ENCODE data around the gene EEF2K.

Gene EEF2K

DNA sequence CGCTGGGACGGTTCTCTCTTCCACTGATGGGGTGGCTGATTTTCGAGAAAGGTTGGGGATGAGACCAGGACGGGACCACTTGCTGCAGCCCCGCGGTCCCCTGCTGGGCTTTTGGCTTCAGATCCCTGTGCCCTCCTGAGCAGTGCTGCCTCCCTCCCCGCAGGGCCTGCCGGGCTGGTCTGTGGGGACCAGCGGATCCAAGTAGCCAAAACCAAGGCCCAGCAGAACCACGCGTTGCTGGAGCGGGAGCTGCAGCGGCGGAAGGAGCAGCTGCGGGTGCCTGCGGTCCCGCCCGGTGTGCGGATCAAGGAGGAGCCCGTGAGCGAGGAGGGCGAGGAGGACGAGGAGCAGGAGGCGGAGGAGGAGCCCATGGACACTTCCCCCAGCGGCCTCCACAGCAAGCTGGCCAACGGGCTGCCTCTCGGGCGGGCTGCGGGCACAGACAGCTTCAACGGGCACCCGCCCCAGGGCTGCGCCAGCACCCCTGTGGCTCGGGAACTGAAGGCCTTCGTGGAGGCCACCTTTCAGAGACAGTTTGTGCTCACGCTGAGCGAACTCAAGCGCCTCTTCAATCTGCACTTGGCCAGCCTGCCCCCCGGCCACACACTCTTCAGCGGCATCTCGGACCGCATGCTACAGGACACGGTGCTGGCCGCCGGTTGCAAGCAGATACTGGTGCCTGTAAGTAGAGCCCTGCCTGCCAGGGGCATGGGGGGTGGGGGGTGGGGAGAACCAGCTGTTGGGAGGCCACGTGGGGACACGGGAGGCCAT lies 119.7 kb downstream of the EEF2K start:
- TF ChIP-seq TAF1 (IDR thresholded peaks at IDR 0.05; ENCODE audit: borderline replicate concordance, insufficient read depth, low read length) = no peak
- TF ChIP-seq, protein P1, sequence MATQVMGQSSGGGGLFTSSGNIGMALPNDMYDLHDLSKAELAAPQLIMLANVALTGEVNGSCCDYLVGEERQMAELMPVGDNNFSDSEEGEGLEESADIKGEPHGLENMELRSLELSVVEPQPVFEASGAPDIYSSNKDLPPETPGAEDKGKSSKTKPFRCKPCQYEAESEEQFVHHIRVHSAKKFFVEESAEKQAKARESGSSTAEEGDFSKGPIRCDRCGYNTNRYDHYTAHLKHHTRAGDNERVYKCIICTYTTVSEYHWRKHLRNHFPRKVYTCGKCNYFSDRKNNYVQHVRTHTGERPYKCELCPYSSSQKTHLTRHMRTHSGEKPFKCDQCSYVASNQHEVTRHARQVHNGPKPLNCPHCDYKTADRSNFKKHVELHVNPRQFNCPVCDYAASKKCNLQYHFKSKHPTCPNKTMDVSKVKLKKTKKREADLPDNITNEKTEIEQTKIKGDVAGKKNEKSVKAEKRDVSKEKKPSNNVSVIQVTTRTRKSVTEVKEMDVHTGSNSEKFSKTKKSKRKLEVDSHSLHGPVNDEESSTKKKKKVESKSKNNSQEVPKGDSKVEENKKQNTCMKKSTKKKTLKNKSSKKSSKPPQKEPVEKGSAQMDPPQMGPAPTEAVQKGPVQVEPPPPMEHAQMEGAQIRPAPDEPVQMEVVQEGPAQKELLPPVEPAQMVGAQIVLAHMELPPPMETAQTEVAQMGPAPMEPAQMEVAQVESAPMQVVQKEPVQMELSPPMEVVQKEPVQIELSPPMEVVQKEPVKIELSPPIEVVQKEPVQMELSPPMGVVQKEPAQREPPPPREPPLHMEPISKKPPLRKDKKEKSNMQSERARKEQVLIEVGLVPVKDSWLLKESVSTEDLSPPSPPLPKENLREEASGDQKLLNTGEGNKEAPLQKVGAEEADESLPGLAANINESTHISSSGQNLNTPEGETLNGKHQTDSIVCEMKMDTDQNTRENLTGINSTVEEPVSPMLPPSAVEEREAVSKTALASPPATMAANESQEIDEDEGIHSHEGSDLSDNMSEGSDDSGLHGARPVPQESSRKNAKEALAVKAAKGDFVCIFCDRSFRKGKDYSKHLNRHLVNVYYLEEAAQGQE (IDR thresholded peaks at IDR 0.05; ENCODE audit: insufficient read depth in 1 of 2, low read depth in 2 of 2, low read length in 2 of 2) = no peak
- no peak for TF ChIP-seq FOXP2 (optimal IDR thresholded peaks at IDR 0.05; ENCODE audit: borderline replicate concordance, extremely low read depth, extremely low read length, insufficient read depth)
- no peak for TF ChIP-seq SIN3A (IDR thresholded peaks at IDR 0.05; ENCODE audit: borderline replicate concordance, insufficient read depth, low read length)
- TF ChIP-seq POLR2AphosphoS5 (IDR thresholded peaks at IDR 0.05; ENCODE audit: low read depth, low read length) = no peak

DNA sequence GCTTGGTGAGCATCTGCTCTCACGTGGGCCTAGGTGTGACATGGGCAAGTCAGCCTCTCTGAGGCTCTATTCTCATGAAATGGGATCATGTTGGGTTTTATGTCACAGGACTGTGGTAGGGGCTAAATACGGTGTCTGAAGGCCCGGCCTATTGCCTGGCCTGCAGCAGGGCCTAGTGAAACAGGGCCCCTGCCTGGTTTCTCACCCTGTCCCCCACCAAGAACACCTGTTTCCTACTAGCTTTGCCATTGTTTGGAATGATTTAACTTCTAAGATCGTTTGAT lies 120.2 kb downstream of the EEF2K start:
- no peak for TF ChIP-seq SIN3A (IDR thresholded peaks at IDR 0.05; ENCODE audit: borderline replicate concordance, insufficient read depth, low read length)
- TF ChIP-seq TAF1 (IDR thresholded peaks at IDR 0.05; ENCODE audit: borderline replicate concordance, insufficient read depth, low read length) = no peak
- TF ChIP-seq, protein P1 (IDR thresholded peaks at IDR 0.05; ENCODE audit: insufficient read depth in 1 of 2, low read depth in 2 of 2, low read length in 2 of 2) = no peak
- no peak for TF ChIP-seq FOXP2 (optimal IDR thresholded peaks at IDR 0.05; ENCODE audit: borderline replicate concordance, extremely low read depth, extremely low read length, insufficient read depth)
- no peak for TF ChIP-seq POLR2AphosphoS5 (IDR thresholded peaks at IDR 0.05; ENCODE audit: low read depth, low read length)

DNA sequence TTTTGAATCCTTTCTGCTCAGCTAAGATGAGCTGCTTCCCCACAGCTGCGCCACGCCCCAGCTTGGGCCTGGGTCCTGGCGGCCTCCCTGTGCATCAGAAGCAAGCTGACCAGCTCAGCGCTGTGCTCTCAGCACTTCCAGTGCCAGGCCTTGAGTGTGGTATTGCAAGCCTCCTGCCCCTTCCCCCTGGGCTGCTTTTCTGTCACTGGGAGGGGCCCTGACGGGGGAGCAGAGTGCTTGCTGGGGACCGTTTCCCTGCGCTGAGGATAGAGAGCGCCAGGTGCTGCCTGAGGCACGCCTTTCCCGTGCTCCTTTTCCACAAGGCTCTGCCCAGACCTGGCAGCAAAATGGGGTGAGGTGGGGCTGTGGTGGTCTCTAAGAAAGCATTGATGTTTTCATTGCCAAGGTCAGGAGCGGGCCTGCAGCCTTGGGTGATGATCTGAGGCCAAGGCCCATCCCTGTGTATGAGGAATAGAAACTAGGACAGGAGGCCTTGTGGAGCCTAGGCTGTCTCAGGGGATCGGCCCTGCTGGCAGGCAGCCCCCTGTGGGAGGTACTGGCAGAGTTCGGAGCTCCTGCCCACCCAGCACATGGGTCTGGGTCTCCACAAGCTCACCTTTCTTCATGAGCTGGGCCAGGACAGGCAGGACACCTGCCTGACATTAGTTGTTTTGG lies 120.8 kb downstream of the EEF2K start:
- TF ChIP-seq, protein P1 (IDR thresholded peaks at IDR 0.05; ENCODE audit: insufficient read depth in 1 of 2, low read depth in 2 of 2, low read length in 2 of 2) = no peak
- TF ChIP-seq TAF1 (IDR thresholded peaks at IDR 0.05; ENCODE audit: borderline replicate concordance, insufficient read depth, low read length) = no peak
- no peak for TF ChIP-seq POLR2AphosphoS5 (IDR thresholded peaks at IDR 0.05; ENCODE audit: low read depth, low read length)
- TF ChIP-seq FOXP2 (optimal IDR thresholded peaks at IDR 0.05; ENCODE audit: borderline replicate concordance, extremely low read depth, extremely low read length, insufficient read depth) = no peak
- TF ChIP-seq SIN3A (IDR thresholded peaks at IDR 0.05; ENCODE audit: borderline replicate concordance, insufficient read depth, low read length) = no peak

DNA sequence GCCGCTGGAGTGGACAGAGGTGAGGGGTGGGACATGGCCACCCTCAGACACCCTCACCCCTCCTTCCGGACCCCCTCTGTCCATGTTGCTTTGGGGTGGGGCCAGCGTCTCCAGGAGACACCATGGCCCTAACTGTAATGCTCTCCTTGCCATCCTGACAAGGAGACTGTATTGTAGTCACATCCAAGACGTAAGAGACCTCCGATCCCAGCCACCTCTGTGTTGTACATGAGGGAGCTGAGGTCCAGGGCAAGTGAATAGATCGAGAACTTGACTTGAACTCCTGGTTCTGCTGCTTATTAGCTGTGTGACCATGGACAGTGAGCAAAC lies 121.3 kb downstream of the EEF2K start:
- TF ChIP-seq FOXP2 (optimal IDR thresholded peaks at IDR 0.05; ENCODE audit: borderline replicate concordance, extremely low read depth, extremely low read length, insufficient read depth) (no peak), SIN3A (IDR thresholded peaks at IDR 0.05; ENCODE audit: borderline replicate concordance, insufficient read depth, low read length) (no peak), POLR2AphosphoS5 (IDR thresholded peaks at IDR 0.05; ENCODE audit: low read depth, low read length) (no peak), TAF1 (IDR thresholded peaks at IDR 0.05; ENCODE audit: borderline replicate concordance, insufficient read depth, low read length) (no peak)
- TF ChIP-seq, protein P1 (IDR thresholded peaks at IDR 0.05; ENCODE audit: insufficient read depth in 1 of 2, low read depth in 2 of 2, low read length in 2 of 2) = no peak
